ENCODE measurements around the gene SRD5A1.

The SRD5A1 gene

GRCh38 chr5:6674886-6675285 is 41.6 kb downstream of the SRD5A1 start:
- Histone ChIP-seq H3K4me1 (ENCODE audit: control insufficient read depth in 1 of 2, insufficient read depth in 1 of 2, low read depth in 1 of 2, low read length in 1 of 2) (no peaks in the 10 kb centered on the region), H3K9me3 (no peaks in the 10 kb centered on the region), H3K27me3 (peaks cover 11% of the 10 kb centered on the region), H3K4me3 (ENCODE audit: low read depth in 1 of 2, low read length in 1 of 2) (no peak overlapping the region), H3K36me3 (no peaks in the 10 kb centered on the region), H3K27ac (no peak overlapping the region)
- TF ChIP-seq, protein P1, sequence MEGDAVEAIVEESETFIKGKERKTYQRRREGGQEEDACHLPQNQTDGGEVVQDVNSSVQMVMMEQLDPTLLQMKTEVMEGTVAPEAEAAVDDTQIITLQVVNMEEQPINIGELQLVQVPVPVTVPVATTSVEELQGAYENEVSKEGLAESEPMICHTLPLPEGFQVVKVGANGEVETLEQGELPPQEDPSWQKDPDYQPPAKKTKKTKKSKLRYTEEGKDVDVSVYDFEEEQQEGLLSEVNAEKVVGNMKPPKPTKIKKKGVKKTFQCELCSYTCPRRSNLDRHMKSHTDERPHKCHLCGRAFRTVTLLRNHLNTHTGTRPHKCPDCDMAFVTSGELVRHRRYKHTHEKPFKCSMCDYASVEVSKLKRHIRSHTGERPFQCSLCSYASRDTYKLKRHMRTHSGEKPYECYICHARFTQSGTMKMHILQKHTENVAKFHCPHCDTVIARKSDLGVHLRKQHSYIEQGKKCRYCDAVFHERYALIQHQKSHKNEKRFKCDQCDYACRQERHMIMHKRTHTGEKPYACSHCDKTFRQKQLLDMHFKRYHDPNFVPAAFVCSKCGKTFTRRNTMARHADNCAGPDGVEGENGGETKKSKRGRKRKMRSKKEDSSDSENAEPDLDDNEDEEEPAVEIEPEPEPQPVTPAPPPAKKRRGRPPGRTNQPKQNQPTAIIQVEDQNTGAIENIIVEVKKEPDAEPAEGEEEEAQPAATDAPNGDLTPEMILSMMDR (IDR thresholded peaks at IDR 0.05), result no peak

DNA sequence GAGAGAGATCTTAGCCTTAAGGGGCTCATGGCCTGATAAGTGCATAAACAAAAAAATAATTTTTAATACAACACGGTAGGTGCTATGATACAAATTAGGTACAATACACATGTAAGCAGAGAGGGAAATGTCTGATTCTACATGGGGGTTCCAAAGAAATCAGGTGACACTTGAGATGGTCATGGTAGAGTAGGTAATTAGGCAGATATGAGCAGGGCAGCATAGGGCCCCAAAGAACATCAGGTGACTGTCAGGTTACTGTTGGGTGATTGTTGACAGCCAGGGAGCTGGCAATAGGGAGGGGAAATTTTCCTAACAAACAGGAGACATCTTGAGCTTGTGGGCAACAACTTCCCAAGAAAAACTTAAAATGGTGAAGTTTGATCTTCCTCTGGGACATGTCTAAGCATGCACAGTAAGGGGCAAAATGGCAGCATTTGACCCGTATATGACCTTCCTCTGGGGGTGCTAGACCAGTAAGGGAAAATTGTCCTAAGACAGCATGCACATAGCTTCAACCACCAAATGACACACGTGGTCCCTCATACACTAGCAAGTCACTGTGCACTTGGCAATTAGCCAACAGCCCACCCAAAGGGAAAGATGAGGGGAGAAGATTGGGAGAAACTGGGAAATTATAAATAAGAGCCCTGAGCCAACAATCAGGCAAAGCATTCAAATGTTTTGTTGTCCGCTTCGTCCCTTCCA is 42.7 kb downstream of the SRD5A1 start:
- H3K9me3 ChIP-seq, result no peaks in the 10 kb centered on the region
- no peaks in the 10 kb centered on the region for H3K4me1 ChIP-seq (ENCODE audit: control insufficient read depth in 1 of 2, insufficient read depth in 1 of 2, low read depth in 1 of 2, low read length in 1 of 2)
- peaks cover 21% of the 10 kb centered on the region for H3K27me3 ChIP-seq
- H3K4me3 ChIP-seq (ENCODE audit: low read depth in 1 of 2, low read length in 1 of 2), result no peak overlapping the region
- H3K36me3 ChIP-seq, result no peaks in the 10 kb centered on the region
- TF ChIP-seq, protein P1 (IDR thresholded peaks at IDR 0.05), result no peak
- H3K27ac ChIP-seq, result no peak overlapping the region

GRCh38 chr5:6676702-6677101 is 43.5 kb downstream of the SRD5A1 start:
- H3K27me3 ChIP-seq, result peaks cover 29% of the 10 kb centered on the region
- TF ChIP-seq, protein P1 (IDR thresholded peaks at IDR 0.05), result no peak
- H3K4me1 ChIP-seq (ENCODE audit: control insufficient read depth in 1 of 2, insufficient read depth in 1 of 2, low read depth in 1 of 2, low read length in 1 of 2), result no peaks in the 10 kb centered on the region
- no peaks in the 10 kb centered on the region for H3K36me3 ChIP-seq
- no peak overlapping the region for H3K27ac ChIP-seq
- H3K4me3 ChIP-seq (ENCODE audit: low read depth in 1 of 2, low read length in 1 of 2), result no peak overlapping the region
- H3K9me3 ChIP-seq, result no peaks in the 10 kb centered on the region

DNA sequence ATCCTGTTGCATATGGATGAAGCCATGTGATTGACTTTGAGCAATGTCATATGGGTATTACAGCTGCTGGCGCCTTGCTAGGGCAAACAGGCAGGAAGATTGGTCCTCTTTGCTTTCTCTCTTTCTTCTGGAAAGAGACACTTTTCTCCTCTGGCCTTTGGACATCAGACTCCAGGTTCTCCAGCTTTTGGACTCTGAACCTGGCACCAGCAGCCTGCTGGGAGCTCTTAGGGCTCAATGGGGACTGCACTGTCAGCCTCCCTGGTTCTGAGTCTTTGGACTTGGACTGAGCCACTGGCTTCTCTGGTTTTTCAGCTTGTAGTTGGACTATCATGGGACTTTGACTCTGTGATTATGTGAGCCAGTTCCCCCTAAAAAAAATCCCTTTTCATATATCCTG is 45.1 kb downstream of the SRD5A1 start:
- no peak overlapping the region for H3K27ac ChIP-seq

GRCh38 chr5:6680922-6681321 is 47.7 kb downstream of the SRD5A1 start:
- peaks cover 70% of the 10 kb centered on the region for H3K27me3 ChIP-seq
- TF ChIP-seq, protein P1 (IDR thresholded peaks at IDR 0.05), result no peak
- no peak overlapping the region for H3K4me3 ChIP-seq (ENCODE audit: low read depth in 1 of 2, low read length in 1 of 2)
- no peaks in the 10 kb centered on the region for H3K9me3 ChIP-seq
- H3K36me3 ChIP-seq, result no peaks in the 10 kb centered on the region
- H3K27ac ChIP-seq, result no peak overlapping the region
- no peaks in the 10 kb centered on the region for H3K4me1 ChIP-seq (ENCODE audit: control insufficient read depth in 1 of 2, insufficient read depth in 1 of 2, low read depth in 1 of 2, low read length in 1 of 2)

More for the DNA sequence above, 45.1 kb downstream of the SRD5A1 start:
- Histone ChIP-seq H3K27me3 (peaks cover 46% of the 10 kb centered on the region), H3K9me3 (no peaks in the 10 kb centered on the region), H3K4me3 (ENCODE audit: low read depth in 1 of 2, low read length in 1 of 2) (no peak overlapping the region), H3K4me1 (ENCODE audit: control insufficient read depth in 1 of 2, insufficient read depth in 1 of 2, low read depth in 1 of 2, low read length in 1 of 2) (no peaks in the 10 kb centered on the region), H3K36me3 (no peaks in the 10 kb centered on the region)
- TF ChIP-seq, protein P1 (IDR thresholded peaks at IDR 0.05), result no peak
